Breast epithelium (tissue), 4 donors: ENCODE data around the gene MTCL1. TPM values are rescaled to one million over a fixed set of nuclear protein-coding genes. Genes with fewer than 3 reads are reported as not detected.

Experiments used
- DNase-seq, 2 donors: peaks; one replicate each; pipeline ENCODE4 v3.0.0-alpha.2; 2019; ENCODE audit warnings: low spot score in 2 of 2
- H3K27ac ChIP-seq, 2 donors: fragments of 200-600 bp; sonication (generic) in 1 of 2; one replicate each; pipeline ENCODE4 v1.5.1; 2016 to 2019; ENCODE audit warnings: mild to moderate bottlenecking in 1 of 2
- H3K27me3 ChIP-seq, 2 donors: fragments of 200-600 bp; sonication (generic) in 1 of 2; one replicate each; pipeline versions ENCODE4 v1.5.1 to v1.6.0; 2017 to 2019; ENCODE audit warnings: control low read depth in 1 of 2, mild to moderate bottlenecking in 1 of 2
- H3K36me3 ChIP-seq: fragments of 200-600 bp; one replicate; pipeline ENCODE4 v1.5.1; 2019
- H3K4me1 ChIP-seq, 2 donors: fragments of 200-600 bp; sonication (generic); one replicate each; pipeline ENCODE4 v1.5.1; 2016 to 2019; ENCODE audit warnings: control low read depth in 1 of 2
- H3K4me3 ChIP-seq, 3 donors: fragments of 200-600 bp; sonication (generic); 1 replicate in 2 of 3; 2 replicates in 1 of 3; pipeline ENCODE4 v1.5.1; 2016 to 2019; ENCODE audit warnings: mild to moderate bottlenecking in 3 of 3, moderate library complexity in 2 of 3
- H3K9me3 ChIP-seq, 2 donors: fragments of 200-600 bp; sonication (generic) in 1 of 2; one replicate each; pipeline ENCODE4 v1.5.1; 2016 to 2019; ENCODE audit warnings: control low read depth in 1 of 2
- CTCF ChIP-seq, 3 donors: fragments of 450-650 bp; IDR thresholded peaks; one replicate each; pipeline ENCODE4 v1.5.1; 2016 to 2017; ENCODE audit warnings: antibody characterized with exemption in 3 of 3, mild to moderate bottlenecking in 3 of 3, moderate library complexity in 3 of 3
- POLR2A ChIP-seq: fragments of 450-650 bp; IDR thresholded peaks from one replicate; pipeline ENCODE4 v1.6.1; 2016; ENCODE audit warnings: antibody characterized with exemption, mild to moderate bottlenecking, moderate library complexity
- POLR2AphosphoS5 ChIP-seq, 3 donors: sonication (generic); formaldehyde crosslinking; IDR thresholded peaks; one replicate each; pipeline ENCODE4 v1.6.1; 2017; ENCODE audit warnings: antibody characterized with exemption in 3 of 3
- intact Hi-C: fragments of 100-400 bp; cut with DNase I; formaldehyde crosslinking; loops from one replicate; pipeline ENCODE4 v1.15.1; 2023; ENCODE audit warnings: low total_unique reads
- total RNA-seq, 3 donors: library from RNA; depleted of rRNA; stranded (reverse); fragments of >200 nt; gene quantifications; one replicate each; pipeline ENCODE4 v1.1.0, GENCODE V29; 2016

The MTCL1 gene
- total RNA-seq, 3 donors from 2014 or later: 4.9 to 9.1 (median 7.2) TPM

GRCh38 chr18:8658858-8659485 is 46.4 kb upstream of the MTCL1 start:
- no peaks in the 10 kb centered on the region for H3K4me1 ChIP-seq
- H3K27me3 ChIP-seq: no peaks in the 10 kb centered on the region
- TF ChIP-seq POLR2AphosphoS5 (IDR thresholded peaks at IDR 0.05) (no peak), POLR2A (no peak), CTCF (IDR thresholded peaks at IDR 0.05) (no peak)
- intact Hi-C loops: no loop called here
- no peak overlapping the region for H3K27ac ChIP-seq
- no peak for DNase-seq
- no peak overlapping the region for H3K4me3 ChIP-seq
- no peaks in the 10 kb centered on the region for H3K9me3 ChIP-seq
- no peaks in the 10 kb centered on the region for H3K36me3 ChIP-seq

GRCh38 chr18:8659609-8660242 is 45.6 kb upstream of the MTCL1 start:
- intact Hi-C loops: no loop called here
- Histone ChIP-seq H3K36me3 (no peaks in the 10 kb centered on the region), H3K4me3 (no peak overlapping the region), H3K27me3 (no peaks in the 10 kb centered on the region), H3K27ac (no peak overlapping the region), H3K4me1 (no peaks in the 10 kb centered on the region), H3K9me3 (no peaks in the 10 kb centered on the region)
- no peak for DNase-seq
- no peak for TF ChIP-seq POLR2AphosphoS5 (IDR thresholded peaks at IDR 0.05)
- TF ChIP-seq POLR2A: no peak
- TF ChIP-seq CTCF (IDR thresholded peaks at IDR 0.05): no peak

GRCh38 chr18:8660316-8660715 is 45.0 kb upstream of the MTCL1 start:
- no peak overlapping the region for H3K27ac ChIP-seq
- no peak overlapping the region for H3K4me3 ChIP-seq
- DNase-seq: no peak
- no peak for TF ChIP-seq POLR2AphosphoS5 (IDR thresholded peaks at IDR 0.05)
- no peak for TF ChIP-seq CTCF (IDR thresholded peaks at IDR 0.05)
- TF ChIP-seq POLR2A: no peak
- H3K9me3 ChIP-seq: no peaks in the 10 kb centered on the region
- H3K4me1 ChIP-seq: no peaks in the 10 kb centered on the region
- H3K27me3 ChIP-seq: no peaks in the 10 kb centered on the region
- intact Hi-C loops: no loop called here
- H3K36me3 ChIP-seq: no peaks in the 10 kb centered on the region

GRCh38 chr18:8661754-8662559 is 43.4 kb upstream of the MTCL1 start:
- TF ChIP-seq POLR2AphosphoS5 (IDR thresholded peaks at IDR 0.05) (no peak), CTCF (IDR thresholded peaks at IDR 0.05) (no peak), POLR2A (no peak)
- DNase-seq: no peak
- Histone ChIP-seq H3K4me1 (no peaks in the 10 kb centered on the region), H3K9me3 (no peaks in the 10 kb centered on the region), H3K27me3 (no peaks in the 10 kb centered on the region), H3K36me3 (no peaks in the 10 kb centered on the region), H3K4me3 (no peak overlapping the region), H3K27ac (no peak overlapping the region)
- intact Hi-C loops: no loop called here
